Heart left ventricle (tissue), 16 donors: ENCODE data around the gene TSNAXIP1. TPM values are rescaled to one million over a fixed set of nuclear protein-coding genes. Genes with fewer than 3 reads are reported as not detected.

Experiments used
- ATAC-seq, 4 donors: fragments of 200-7000 bp; cut with Tn5 transposase; one replicate each; pipeline ENCODE4 v1.9.1; 2020 to 2022; ENCODE audit warnings: moderate library complexity in 4 of 4, mild to moderate bottlenecking in 3 of 4, moderate number of reproducible peaks in 1 of 4
- DNase-seq, 5 donors: peaks; one replicate each; pipeline ENCODE4 v3.0.0-alpha.2; 2020
- H3K27ac ChIP-seq, 12 donors: fragments of 200-600 bp; sonication (generic) in 4 of 12; one replicate each; pipeline versions ENCODE4 v1.5.0 to v1.8.0; 2016 to 2022; ENCODE audit warnings: mild to moderate bottlenecking in 2 of 12
- H3K27me3 ChIP-seq, 9 donors: fragments of 200-600 bp; sonication (generic) in 2 of 9; one replicate each; pipeline versions ENCODE4 v1.5.1 to v1.8.0; 2016 to 2022; ENCODE audit warnings: mild to moderate bottlenecking in 3 of 9
- H3K36me3 ChIP-seq, 9 donors: fragments of 200-600 bp; sonication (generic) in 2 of 9; one replicate each; pipeline versions ENCODE4 v1.5.0 to v1.8.0; 2018 to 2022; ENCODE audit warnings: mild to moderate bottlenecking in 2 of 9
- H3K4me1 ChIP-seq, 12 donors: fragments of 200-600 bp; sonication (generic) in 4 of 12; one replicate each; pipeline versions ENCODE4 v1.5.0 to v1.8.0; 2016 to 2022; ENCODE audit warnings: mild to moderate bottlenecking in 3 of 12
- H3K4me3 ChIP-seq, 12 donors: fragments of 200-600 bp; sonication (generic) in 4 of 12; one replicate each; pipeline versions ENCODE4 v1.5.0 to v1.8.0; 2017 to 2022; ENCODE audit warnings: mild to moderate bottlenecking in 9 of 12, moderate library complexity in 4 of 12
- H3K9me3 ChIP-seq, 12 donors: fragments of 200-600 bp; sonication (generic) in 4 of 12; one replicate each; pipeline versions ENCODE4 v1.5.0 to v1.8.0; 2016 to 2022; ENCODE audit warnings: mild to moderate bottlenecking in 1 of 12
- CTCF ChIP-seq, 12 donors: fragments of 200-600 bp; sonication (generic) in 4 of 12; IDR thresholded peaks; one replicate each; pipeline versions ENCODE4 v1.5.0 to v1.8.0; 2018 to 2022; ENCODE audit warnings: antibody characterized with exemption in 12 of 12, mild to moderate bottlenecking in 5 of 12
- POLR2A ChIP-seq, 2 donors: fragments of 450-650 bp; IDR thresholded peaks; one replicate each; pipeline ENCODE4 v1.6.1; 2017; ENCODE audit warnings: antibody characterized with exemption in 2 of 2, mild to moderate bottlenecking in 2 of 2, moderate library complexity in 2 of 2
- WGBS, 4 donors: extraction: QIAGEN DNeasy Blood & Tissue Kit in 2 of 4; methylation state at CpG; one replicate each; pipeline versions ENCODE4 v1.1.5 to v1.1.7; 2013 to 2018; 5-methylcytosine and 5-hydroxymethylcytosine counted together
- intact Hi-C, 10 donors: fragments of 100-400 bp; cut with DNase I; formaldehyde crosslinking; loops; one replicate each; pipeline versions ENCODE4 v1.11.1 to v1.14.2; 2022
- polyA plus RNA-seq, 2 donors: library from polyadenylated mRNA; stranded (reverse); fragments of 200-250 nt; gene quantifications; one replicate each; pipeline ENCODE4 v1.2.3, GENCODE V29; 2013
- total RNA-seq, 9 donors: library from RNA; depleted of rRNA in 2 of 9; stranded (reverse); fragments of >200 nt in 2 of 9; fragmentation: NEBNext Ultra II Directional in 3 of 9; extraction: Animal tissue kit (Norgen Biotek cat#: 25700) in 3 of 9; gene quantifications; one replicate each; pipeline versions ENCODE4 v1.1.0 to v1.2.4, GENCODE V29; 2016 to 2023
- donor health status: ischemic (EF 13 %, LVEDD 7.1; RV severe dilation, severe dysfunction).
- donor health status: healthy with polysubstance abuse.
- donor health status: DM: no; HTN: yes; CAD: no.
- donor health status: DM: no; HTN: no; CAD: no.
- donor health status: ischemic (EF 25% LVEDD 6.9; RV normal size, moderate dysfunction).
- donor health status: ischemic (EF 25% LVEDD 5.7; RV mildly dilated, moderate dysfunction).
- donor health status: healthy.
- donor health status: DM: yes; HTN: yes; CAD: no.
- donor health status: ischemic (EF 35%, LVEDD 5.7; RV mildly dilated, moderate dysfunction).
- donor health status: nonischemic (EF 11% LVEDD 7.7; RV severe dilation, severe dysfunction).
- donor health status: DM: yes; HTN: yes; CAD: no.
- donor health status: PGD.
- donor health status: ischemic (EF 29% LVEDD 5.4; RV normal size, mild dysfunction).
- donor health status: nonischemic (EF 23%, LVEDD 6.1; RV moderate dilation, normal function).

The TSNAXIP1 gene
- total and polyA plus RNA-seq, 11 donors: 0.16 to 0.93 (median 0.57) TPM; not detected in 1

DNA sequence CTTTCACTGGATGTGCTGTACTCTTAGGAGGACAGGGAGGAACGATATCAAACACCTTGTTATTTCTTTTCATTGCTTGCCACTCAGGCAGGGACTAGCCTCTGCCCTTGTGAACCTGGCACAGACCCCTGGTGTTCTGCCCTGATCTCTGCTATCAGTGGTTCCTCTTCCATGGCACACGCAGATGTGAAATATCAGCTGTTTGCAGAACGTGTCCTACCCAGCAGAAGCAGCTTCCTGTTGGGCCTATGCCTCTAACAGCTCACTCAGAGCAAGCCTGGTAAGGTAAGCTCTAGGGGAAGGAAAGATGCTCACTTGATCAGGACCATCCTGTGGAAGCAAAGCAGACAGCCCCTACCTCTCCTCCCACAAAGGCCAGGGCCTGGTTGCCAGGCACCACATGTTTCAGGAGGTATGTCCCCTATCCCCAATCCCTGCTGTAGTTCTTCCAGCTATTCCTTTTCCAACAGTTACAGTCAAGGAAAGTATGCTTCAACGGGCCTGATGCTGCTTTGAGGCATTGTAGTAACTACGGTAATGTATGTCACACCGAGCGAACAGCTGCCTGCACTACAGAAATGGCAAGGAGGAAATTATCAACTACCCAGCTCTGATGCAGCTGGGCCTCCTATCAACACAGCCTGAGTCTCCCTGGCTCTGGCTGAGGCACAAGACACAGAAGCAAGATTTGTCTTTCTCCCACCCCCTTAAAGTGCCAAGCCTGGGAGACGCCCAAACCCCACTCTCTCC, 46.3 kb upstream of the TSNAXIP1 start:
- H3K4me1 ChIP-seq: peaks cover 0 to 23% (median 6%) of the 10 kb centered on the region in 12 donors
- 65 to 83% (median 66%) methylated on average over 8 of the region's 8 CpGs for WGBS, 4 donors
- no peak overlapping the region for H3K4me3 ChIP-seq
- H3K27me3 ChIP-seq: no peaks in the 10 kb centered on the region
- H3K27ac ChIP-seq: no peak overlapping the region
- ATAC-seq: peak; percentile 62 to 68 (median 64)
- TF ChIP-seq CTCF (IDR thresholded peaks at IDR 0.05) (no peak), POLR2A (IDR thresholded peaks at IDR 0.05) (no peak)
- H3K36me3 ChIP-seq: peaks cover 0 to 17% (median 4%) of the 10 kb centered on the region in 9 donors
- no peaks in the 10 kb centered on the region for H3K9me3 ChIP-seq
- DNase-seq: no peak
- intact Hi-C loops: no loop called here

DNA sequence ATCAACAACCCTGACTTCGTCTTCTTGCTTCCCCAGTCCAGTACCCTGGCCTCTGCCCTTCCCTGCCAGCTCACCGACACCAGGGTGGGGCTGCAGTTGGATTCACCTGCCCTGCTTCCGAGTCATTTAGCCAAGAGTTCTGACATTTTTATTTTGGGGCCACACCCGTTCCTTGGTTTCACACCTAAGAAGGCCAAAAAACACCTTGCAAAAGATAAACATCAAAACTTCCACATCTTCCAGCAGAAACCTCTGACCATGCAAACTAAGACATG, 45.8 kb upstream of the TSNAXIP1 start:
- Histone ChIP-seq H3K4me3 (no peak overlapping the region), H3K36me3 (peaks cover 0 to 17% (median 6%) of the 10 kb centered on the region in 9 donors), H3K27me3 (no peaks in the 10 kb centered on the region), H3K4me1 (peaks cover 0 to 23% (median 6%) of the 10 kb centered on the region in 12 donors), H3K9me3 (no peaks in the 10 kb centered on the region), H3K27ac (no peak overlapping the region)
- TF ChIP-seq POLR2A (IDR thresholded peaks at IDR 0.05) (no peak), CTCF (IDR thresholded peaks at IDR 0.05) (no peak)
- WGBS, 4 donors: 90 to 92% (median 92%) methylated on average over 4 of the region's 4 CpGs
- ATAC-seq (no peak), DNase-seq (no peak)
- intact Hi-C loops: no loop called here

GRCh38 chr16:67761924-67762323, 44.8 kb upstream of the TSNAXIP1 start:
- Histone ChIP-seq H3K4me3 (no peak overlapping the region), H3K36me3 (peaks cover 0 to 19% (median 12%) of the 10 kb centered on the region in 9 donors), H3K27me3 (no peaks in the 10 kb centered on the region), H3K27ac (no peak overlapping the region), H3K4me1 (peaks cover 0 to 23% (median 6%) of the 10 kb centered on the region in 12 donors), H3K9me3 (no peaks in the 10 kb centered on the region)
- DNase-seq (no peak), ATAC-seq (no peak)
- WGBS, 4 donors: 95 to 98% (median 96%) methylated on average over 1 of the region's 1 CpG
- intact Hi-C loops: no loop called here
- no peak for TF ChIP-seq POLR2A (IDR thresholded peaks at IDR 0.05)
- TF ChIP-seq CTCF (IDR thresholded peaks at IDR 0.05): no peak

GRCh38 chr16:67762385-67762784, 44.3 kb upstream of the TSNAXIP1 start:
- intact Hi-C loops: no loop called here
- no peak for DNase-seq
- TF ChIP-seq POLR2A (IDR thresholded peaks at IDR 0.05) (no peak), CTCF (IDR thresholded peaks at IDR 0.05) (no peak)
- Histone ChIP-seq H3K27ac (no peak overlapping the region), H3K4me1 (peaks cover 0 to 23% (median 6%) of the 10 kb centered on the region in 12 donors), H3K27me3 (no peaks in the 10 kb centered on the region), H3K4me3 (no peak overlapping the region), H3K36me3 (peaks cover 0 to 19% (median 12%) of the 10 kb centered on the region in 9 donors), H3K9me3 (no peaks in the 10 kb centered on the region)
- ATAC-seq: no peak
- 86 to 96% (median 94%) methylated on average over 2 of the region's 2 CpGs for WGBS, 4 donors
